Esophagus muscularis mucosa (tissue), 4 donors: ENCODE measurements around the gene SMIM29.

Experiments used
- CTCF ChIP-seq, 3 experiments: fragments of 200-600 bp in 2 of 3; fragments of 450-650 bp in 1 of 3; sonication (generic) in 2 of 3; IDR thresholded peaks; one replicate each; pipeline ENCODE4 v1.5.1; 2017 to 2019; ENCODE audit warnings: antibody characterized with exemption in 3 of 3, mild to moderate bottlenecking in 2 of 3, moderate library complexity in 1 of 3
- EP300 ChIP-seq: sonication (generic); formaldehyde crosslinking; IDR thresholded peaks from one replicate; pipeline ENCODE4 v1.6.1; 2017; ENCODE audit warnings: antibody characterized with exemption
- POLR2A ChIP-seq: fragments of 450-650 bp; IDR thresholded peaks from one replicate; pipeline ENCODE4 v1.6.1; 2017; ENCODE audit warnings: antibody characterized with exemption, moderate library complexity, mild to moderate bottlenecking, low read depth
- POLR2AphosphoS5 ChIP-seq, 2 donors: sonication (generic); formaldehyde crosslinking; IDR thresholded peaks; one replicate each; pipeline ENCODE4 v1.6.1; 2017; ENCODE audit warnings: antibody characterized with exemption in 2 of 2

- no peak for TF ChIP-seq CTCF (IDR thresholded peaks at IDR 0.05)
- TF ChIP-seq EP300: no peak
- no peak for TF ChIP-seq POLR2AphosphoS5 (IDR thresholded peaks at IDR 0.05)
- TF ChIP-seq POLR2A: no peak
Measured at GRCh38 chr6:34223381-34223955, 25.3 kb downstream of the SMIM29 start.
